K562 (cell line): ENCODE data around the gene ZNF567. TPM values are rescaled to one million over a fixed set of nuclear protein-coding genes. Genes with fewer than 3 reads are reported as not detected.

Experiments used
- CAMTA2 ChIP-seq: fragments of 250-450 bp; sonication (Bioruptor Pico); conservative IDR thresholded peaks from 2 replicates; pipeline ENCODE4 v1.5.1; 2022
- ELK3 ChIP-seq: fragments of 450-650 bp; formaldehyde crosslinking; IDR thresholded peaks from 2 replicates; pipeline ENCODE4 v1.4.0; 2020; ENCODE audit warnings: mild to moderate bottlenecking
- FOS ChIP-seq: IDR thresholded peaks from 3 replicates; pipeline ENCODE4 v1.6.1; 2011; ENCODE audit not compliant: insufficient read length; ENCODE audit errors: extremely low read depth
- GATAD2A ChIP-seq: fragments of 450-650 bp; IDR thresholded peaks from 2 replicates; pipeline ENCODE4 v1.6.1; 2017
- GTF2B ChIP-seq: IDR thresholded peaks from 2 replicates; pipeline ENCODE4 v1.6.1; 2011; ENCODE audit not compliant: insufficient read length; ENCODE audit errors: extremely low read depth
- KLF10 ChIP-seq: fragments of 250-450 bp; sonication (Bioruptor Pico); IDR thresholded peaks from 2 replicates; pipeline ENCODE4 v1.6.1; 2021; ENCODE audit warnings: matching md5 sums
- MEF2D ChIP-seq: conservative IDR thresholded peaks from 2 replicates; pipeline ENCODE4 v1.6.1; 2016; ENCODE audit warnings: low read depth, missing genetic modification characterization, missing compliant biosample characterization
- NFXL1 ChIP-seq: fragments of 450-650 bp; formaldehyde crosslinking; IDR thresholded peaks from 2 replicates; pipeline ENCODE4 v1.4.0; 2021; ENCODE audit warnings: mild to moderate bottlenecking
- RBBP5 ChIP-seq: fragments of 200-600 bp; sonication (generic); IDR thresholded peaks from 2 replicates; pipeline ENCODE4 v1.6.1; 2012; ENCODE audit warnings: borderline replicate concordance, mild to moderate bottlenecking, low read length, control low read depth, inconsistent platforms; ENCODE audit not compliant: insufficient read depth, poor library complexity, severe bottlenecking
- RBM14 ChIP-seq: fragments of 200-400 bp; formaldehyde crosslinking; IDR thresholded peaks from 2 replicates; pipeline ENCODE4 v1.6.1; 2018; ENCODE audit warnings: low read depth, mild to moderate bottlenecking, low read length, moderate library complexity, borderline replicate concordance; ENCODE audit not compliant: insufficient read depth
- SIRT6 ChIP-seq: IDR thresholded peaks from one replicate; pipeline ENCODE4 v1.6.1; 2012; ENCODE audit warnings: low read depth, mild to moderate bottlenecking, control low read depth, inconsistent platforms, low read length, moderate library complexity
- ZBTB5 ChIP-seq: fragments of 450-650 bp; IDR thresholded peaks from 2 replicates; pipeline ENCODE4 v1.6.1; 2017; ENCODE audit warnings: antibody characterized with exemption
- ZC3H4 ChIP-seq: sonication (generic); formaldehyde crosslinking; IDR thresholded peaks from 2 replicates; pipeline ENCODE4 v1.9.0; 2021; ENCODE audit warnings: missing genetic modification reagents, borderline replicate concordance
- ZNF518B ChIP-seq: fragments of 250-450 bp; sonication (Bioruptor Pico); IDR thresholded peaks from 2 replicates; pipeline ENCODE4 v1.5.0; 2021; ENCODE audit warnings: mild to moderate bottlenecking, moderate library complexity
- ZNF695 ChIP-seq: fragments of 450-650 bp; formaldehyde crosslinking; IDR thresholded peaks from 2 replicates; pipeline ENCODE4 v1.4.0; 2020; ENCODE audit warnings: mild to moderate bottlenecking, moderate library complexity
- polyA plus RNA-seq, 8 experiments: library from polyadenylated mRNA; depleted of rRNA in 4 of 8; stranded (reverse) in 5 of 8; unstranded in 3 of 8; fragments of >200 nt; fragmentation: Nextera tagmentation in 2 of 8; fragmentation: Illumina TruSeq in 1 of 8; extraction: Ambion mirVana in 2 of 8; extraction: Trizol in 1 of 8; gene quantifications; 2 replicates each; pipeline versions ENCODE4 v1.2.1 to v1.2.3, GENCODE V29; 2011 to 2014; ENCODE audit warnings: inconsistent platforms in 1 of 8, missing spikeins in 1 of 8
- total RNA-seq, 7 experiments: library from RNA; depleted of rRNA in 6 of 7; stranded (reverse); fragments of >200 nt in 6 of 7; fragmentation: Illumina TruSeq in 2 of 7; extraction: Trizol in 2 of 7; gene quantifications; 2 replicates each; pipeline versions ENCODE4 v1.2.1 to v1.2.3, GENCODE V29; 2011 to 2021; ENCODE audit warnings: low replicate concordance in 1 of 7
- TF ChIP-seq, protein P1 (sequence below), 2 experiments: fragments of 450-650 bp in 1 of 2; IDR thresholded peaks; 2 replicates each; pipeline ENCODE4 v1.6.1; 2011 to 2017; ENCODE audit warnings: low read depth in 2 of 2, antibody characterized with exemption in 1 of 2, borderline replicate concordance in 1 of 2, low read length in 1 of 2, mild to moderate bottlenecking in 1 of 2, mixed read lengths in 1 of 2; ENCODE audit not compliant: control insufficient read depth in 1 of 2

ZNF567 gene
- total and polyA plus RNA-seq, 9 of the 15 experiments (the other 6 are each of a cell fraction or from before 2014, with no cell fraction given), result 3.1 to 11.5 (median 7.4) TPM

DNA sequence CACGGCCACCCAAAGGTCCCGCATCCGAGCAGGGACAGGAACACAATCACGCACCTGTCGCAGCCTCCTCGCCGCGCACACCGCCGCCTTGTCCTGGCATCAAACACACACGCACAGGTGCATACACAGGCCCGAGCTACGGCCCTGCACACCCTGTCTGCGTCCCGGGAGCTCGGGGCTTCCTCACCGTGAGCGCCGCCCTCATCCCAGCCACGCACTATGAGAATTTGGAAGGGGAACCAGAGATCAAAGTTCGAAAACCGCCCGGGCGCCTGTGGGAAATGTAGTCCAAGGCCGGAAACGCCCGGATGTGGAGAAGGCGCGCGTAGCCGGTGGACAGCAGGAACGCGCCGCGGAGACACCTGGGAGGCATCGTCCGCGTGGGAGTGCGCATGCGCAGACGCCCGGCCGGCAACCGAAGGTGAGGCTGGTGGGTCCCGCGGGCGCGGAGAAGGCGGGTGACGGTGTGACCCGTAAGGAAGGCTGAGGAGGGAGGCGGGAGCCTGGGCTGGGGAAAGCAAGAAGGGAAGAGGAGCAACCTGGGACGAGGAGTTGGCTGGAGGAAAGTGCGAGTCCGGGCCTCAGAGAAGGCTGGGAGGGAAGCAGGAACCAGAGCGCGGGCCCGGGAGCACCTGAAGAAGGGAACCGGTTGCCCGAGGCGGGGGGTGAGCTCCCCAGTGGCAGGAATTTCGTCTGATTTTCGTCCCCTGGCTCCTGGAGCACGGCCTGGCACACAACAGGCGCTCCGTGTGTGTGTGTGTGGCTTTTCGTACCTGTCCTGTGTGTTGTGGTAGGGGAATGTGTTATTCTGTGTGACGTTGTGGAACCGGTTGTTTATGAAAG lies at the start of gene ZNF567 (continued):
- TF ChIP-seq FOS (no peak), GTF2B (no peak), ELK3 (CRISPR knock-in tag) (no peak), RBM14 (no peak), ZNF518B (no peak), RBBP5 (peak; percentile 45), ZNF695 (no peak), ZBTB5 (no peak), CAMTA2 (CRISPR knock-in tag) (no peak), MEF2D (no peak), GATAD2A (no peak), KLF10 (CRISPR knock-in tag) (no peak), NFXL1 (no peak), ZC3H4 (no peak), SIRT6 (no peak)
- TF ChIP-seq, protein P1, sequence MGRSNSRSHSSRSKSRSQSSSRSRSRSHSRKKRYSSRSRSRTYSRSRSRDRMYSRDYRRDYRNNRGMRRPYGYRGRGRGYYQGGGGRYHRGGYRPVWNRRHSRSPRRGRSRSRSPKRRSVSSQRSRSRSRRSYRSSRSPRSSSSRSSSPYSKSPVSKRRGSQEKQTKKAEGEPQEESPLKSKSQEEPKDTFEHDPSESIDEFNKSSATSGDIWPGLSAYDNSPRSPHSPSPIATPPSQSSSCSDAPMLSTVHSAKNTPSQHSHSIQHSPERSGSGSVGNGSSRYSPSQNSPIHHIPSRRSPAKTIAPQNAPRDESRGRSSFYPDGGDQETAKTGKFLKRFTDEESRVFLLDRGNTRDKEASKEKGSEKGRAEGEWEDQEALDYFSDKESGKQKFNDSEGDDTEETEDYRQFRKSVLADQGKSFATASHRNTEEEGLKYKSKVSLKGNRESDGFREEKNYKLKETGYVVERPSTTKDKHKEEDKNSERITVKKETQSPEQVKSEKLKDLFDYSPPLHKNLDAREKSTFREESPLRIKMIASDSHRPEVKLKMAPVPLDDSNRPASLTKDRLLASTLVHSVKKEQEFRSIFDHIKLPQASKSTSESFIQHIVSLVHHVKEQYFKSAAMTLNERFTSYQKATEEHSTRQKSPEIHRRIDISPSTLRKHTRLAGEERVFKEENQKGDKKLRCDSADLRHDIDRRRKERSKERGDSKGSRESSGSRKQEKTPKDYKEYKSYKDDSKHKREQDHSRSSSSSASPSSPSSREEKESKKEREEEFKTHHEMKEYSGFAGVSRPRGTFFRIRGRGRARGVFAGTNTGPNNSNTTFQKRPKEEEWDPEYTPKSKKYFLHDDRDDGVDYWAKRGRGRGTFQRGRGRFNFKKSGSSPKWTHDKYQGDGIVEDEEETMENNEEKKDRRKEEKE (IDR thresholded peaks at IDR 0.05; ENCODE audit: borderline replicate concordance in 1 of 2, control insufficient read depth in 1 of 2, low read depth in 2 of 2, low read length in 1 of 2), result no peak
